Tibial artery (tissue), 4 donors: ENCODE data around the gene GAPVD1.

Source experiments
- DNase-seq, 2 donors: peaks; one replicate each; pipeline ENCODE4 v3.0.0-alpha.2; 2019
- H3K27ac ChIP-seq, 2 donors: fragments of 200-600 bp; sonication (generic) in 1 of 2; 1 replicate in 1 of 2; 2 replicates in 1 of 2; pipeline ENCODE4 v1.5.1; 2018 to 2019; ENCODE audit warnings: mild to moderate bottlenecking in 1 of 2
- H3K27me3 ChIP-seq, 2 donors: fragments of 200-600 bp; sonication (generic) in 1 of 2; one replicate each; pipeline versions ENCODE4 v1.5.1 to v1.6.0; 2016 to 2019
- H3K36me3 ChIP-seq, 3 donors: fragments of 200-600 bp; sonication (generic) in 2 of 3; one replicate each; pipeline ENCODE4 v1.5.1; 2016 to 2019; ENCODE audit warnings: mild to moderate bottlenecking in 2 of 3
- H3K4me1 ChIP-seq, 4 donors: fragments of 200-600 bp; sonication (generic) in 2 of 4; 1 replicate in 3 of 4; 2 replicates in 1 of 4; pipeline ENCODE4 v1.5.1; 2016 to 2019
- H3K4me3 ChIP-seq, 2 donors: fragments of 200-600 bp; sonication (generic) in 1 of 2; 1 replicate in 1 of 2; 2 replicates in 1 of 2; pipeline ENCODE4 v1.5.1; 2018 to 2019; ENCODE audit warnings: mild to moderate bottlenecking in 2 of 2
- H3K9me3 ChIP-seq, 3 donors: fragments of 200-600 bp; sonication (generic) in 1 of 3; one replicate each; pipeline ENCODE4 v1.5.1; 2016 to 2019
- intact Hi-C: fragments of 100-400 bp; cut with DNase I; formaldehyde crosslinking; loops from one replicate; pipeline ENCODE4 v1.15.0; 2023; ENCODE audit warnings: low total_unique reads
- TF ChIP-seq, protein P1 (sequence below), 2 experiments: fragments of 200-600 bp in 1 of 2; fragments of 450-650 bp in 1 of 2; IDR thresholded peaks; one replicate each; pipeline ENCODE4 v1.5.1; 2017 to 2019; ENCODE audit warnings: antibody characterized with exemption in 2 of 2, mild to moderate bottlenecking in 1 of 2, moderate library complexity in 1 of 2

The GAPVD1 gene

DNA sequence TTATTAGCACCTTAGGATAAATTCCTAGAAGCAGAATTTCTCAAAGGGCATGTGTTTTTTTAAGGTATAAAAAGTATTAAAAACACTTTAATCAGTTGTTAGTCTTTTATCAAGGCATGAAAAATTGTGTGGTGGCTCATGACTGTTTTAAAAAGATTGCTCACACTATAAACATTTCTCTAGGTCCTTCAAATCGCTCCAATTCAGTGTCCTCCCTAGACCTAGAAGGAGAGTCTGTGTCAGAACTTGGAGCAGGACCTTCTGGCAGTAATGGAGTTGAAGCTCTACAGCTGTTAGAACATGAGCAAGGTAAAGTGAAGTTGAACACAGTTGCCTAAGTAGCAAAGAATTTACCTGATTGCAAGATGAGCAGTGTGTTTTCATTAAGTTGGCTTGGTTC is 62.0 kb downstream of the GAPVD1 start:
- TF ChIP-seq, protein P1, sequence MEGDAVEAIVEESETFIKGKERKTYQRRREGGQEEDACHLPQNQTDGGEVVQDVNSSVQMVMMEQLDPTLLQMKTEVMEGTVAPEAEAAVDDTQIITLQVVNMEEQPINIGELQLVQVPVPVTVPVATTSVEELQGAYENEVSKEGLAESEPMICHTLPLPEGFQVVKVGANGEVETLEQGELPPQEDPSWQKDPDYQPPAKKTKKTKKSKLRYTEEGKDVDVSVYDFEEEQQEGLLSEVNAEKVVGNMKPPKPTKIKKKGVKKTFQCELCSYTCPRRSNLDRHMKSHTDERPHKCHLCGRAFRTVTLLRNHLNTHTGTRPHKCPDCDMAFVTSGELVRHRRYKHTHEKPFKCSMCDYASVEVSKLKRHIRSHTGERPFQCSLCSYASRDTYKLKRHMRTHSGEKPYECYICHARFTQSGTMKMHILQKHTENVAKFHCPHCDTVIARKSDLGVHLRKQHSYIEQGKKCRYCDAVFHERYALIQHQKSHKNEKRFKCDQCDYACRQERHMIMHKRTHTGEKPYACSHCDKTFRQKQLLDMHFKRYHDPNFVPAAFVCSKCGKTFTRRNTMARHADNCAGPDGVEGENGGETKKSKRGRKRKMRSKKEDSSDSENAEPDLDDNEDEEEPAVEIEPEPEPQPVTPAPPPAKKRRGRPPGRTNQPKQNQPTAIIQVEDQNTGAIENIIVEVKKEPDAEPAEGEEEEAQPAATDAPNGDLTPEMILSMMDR (IDR thresholded peaks at IDR 0.05): no peak
- H3K36me3 ChIP-seq: peaks cover 59 to 72% (median 62%) of the 10 kb centered on the region in 3 donors
- no peak overlapping the region for H3K4me3 ChIP-seq
- DNase-seq: no peak
- intact Hi-C loops: no loop called here
- no peak overlapping the region for H3K27ac ChIP-seq
- H3K9me3 ChIP-seq: no peaks in the 10 kb centered on the region
- H3K4me1 ChIP-seq: no peaks in the 10 kb centered on the region
- H3K27me3 ChIP-seq: no peaks in the 10 kb centered on the region

GRCh38 chr9:125325826-125326225 is 64.2 kb downstream of the GAPVD1 start:
- H3K27me3 ChIP-seq: no peaks in the 10 kb centered on the region
- H3K27ac ChIP-seq: no peak overlapping the region
- intact Hi-C loops: no loop called here
- H3K9me3 ChIP-seq: no peaks in the 10 kb centered on the region
- TF ChIP-seq, protein P1 (IDR thresholded peaks at IDR 0.05): no peak
- peaks cover 67 to 74% (median 68%) of the 10 kb centered on the region in 3 donors for H3K36me3 ChIP-seq
- H3K4me3 ChIP-seq: no peak overlapping the region
- peaks cover 0 to 8% (median 0%) of the 10 kb centered on the region in 4 donors for H3K4me1 ChIP-seq
- no peak for DNase-seq

DNA sequence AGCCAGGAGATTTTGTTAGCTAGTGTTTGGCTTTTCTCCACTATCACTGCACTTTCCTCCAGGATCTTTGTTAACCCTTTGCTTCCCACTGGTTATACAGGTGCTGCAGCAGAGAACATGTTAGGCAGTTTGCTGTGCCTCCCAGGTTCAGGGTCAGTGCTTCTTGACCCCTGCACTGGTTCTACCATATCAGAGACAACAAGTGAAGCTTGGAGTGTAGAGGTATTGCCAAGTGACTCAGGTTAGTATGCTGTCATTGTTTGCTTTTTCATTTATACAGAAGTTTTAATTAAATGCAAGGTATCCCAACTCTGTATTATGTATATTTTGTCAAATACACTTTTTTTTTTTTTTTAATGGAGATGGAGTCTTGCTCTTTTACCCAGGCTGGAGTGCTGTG is 68.4 kb downstream of the GAPVD1 start:
- DNase-seq: no peak
- Histone ChIP-seq H3K9me3 (no peaks in the 10 kb centered on the region), H3K4me1 (peaks cover 0 to 8% (median 0%) of the 10 kb centered on the region in 4 donors), H3K4me3 (no peak overlapping the region), H3K27ac (no peak overlapping the region), H3K36me3 (peaks cover 75 to 82% (median 77%) of the 10 kb centered on the region in 3 donors), H3K27me3 (no peaks in the 10 kb centered on the region)
- intact Hi-C loops: no loop called here
- TF ChIP-seq, protein P1 (IDR thresholded peaks at IDR 0.05): no peak

GRCh38 chr9:125330587-125330986 is 69.0 kb downstream of the GAPVD1 start:
- Histone ChIP-seq H3K36me3 (peaks cover 75 to 80% (median 79%) of the 10 kb centered on the region in 3 donors), H3K27me3 (no peaks in the 10 kb centered on the region), H3K4me3 (no peak overlapping the region), H3K27ac (no peak overlapping the region), H3K4me1 (peaks cover 0 to 8% (median 0%) of the 10 kb centered on the region in 4 donors), H3K9me3 (no peaks in the 10 kb centered on the region)
- intact Hi-C loops: no loop called here
- no peak for DNase-seq
- TF ChIP-seq, protein P1 (IDR thresholded peaks at IDR 0.05): no peak

DNA sequence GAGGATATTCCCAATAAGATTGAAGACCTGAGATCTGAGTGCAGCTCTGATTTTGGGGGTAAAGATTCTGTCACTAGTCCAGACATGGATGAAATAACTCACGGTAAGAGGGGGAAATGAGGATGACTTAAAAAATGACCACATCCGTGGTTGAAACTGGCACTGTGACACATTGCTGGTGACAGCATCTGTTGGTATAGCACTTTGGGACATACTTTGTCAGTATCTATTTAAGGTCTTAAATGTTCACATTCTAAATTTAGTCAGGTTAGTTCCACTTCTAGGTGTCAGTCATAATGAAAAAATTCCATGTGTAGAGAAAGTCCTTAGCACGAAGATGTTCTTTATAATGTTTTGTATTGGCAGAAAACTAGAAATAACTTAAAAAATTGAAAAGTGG is 70.9 kb downstream of the GAPVD1 start:
- intact Hi-C loops: no loop called here
- TF ChIP-seq, protein P1 (IDR thresholded peaks at IDR 0.05): no peak
- H3K27ac ChIP-seq: no peak overlapping the region

DNA sequence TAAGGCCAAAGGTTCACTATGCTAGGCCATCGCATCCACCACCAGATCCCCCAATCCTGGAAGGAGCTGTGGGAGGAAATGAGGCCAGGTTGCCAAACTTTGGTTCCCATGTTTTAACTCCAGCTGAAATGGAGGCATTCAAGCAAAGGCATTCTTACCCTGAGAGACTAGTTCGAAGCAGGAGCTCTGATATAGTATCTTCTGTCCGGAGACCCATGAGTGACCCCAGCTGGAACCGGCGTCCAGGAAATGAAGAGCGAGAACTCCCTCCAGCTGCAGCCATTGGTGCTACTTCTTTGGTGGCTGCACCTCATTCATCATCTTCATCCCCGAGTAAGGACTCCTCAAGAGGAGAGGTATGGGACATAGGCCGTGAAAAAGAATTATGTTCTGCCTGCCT is 75.6 kb downstream of the GAPVD1 start:
- intact Hi-C loops: no loop called here
- no peaks in the 10 kb centered on the region for H3K9me3 ChIP-seq
- TF ChIP-seq, protein P1 (IDR thresholded peaks at IDR 0.05): no peak
- peaks cover 0 to 3% (median 0%) of the 10 kb centered on the region in 4 donors for H3K4me1 ChIP-seq
- peaks cover 55 to 90% (median 60%) of the 10 kb centered on the region in 3 donors for H3K36me3 ChIP-seq
- H3K27ac ChIP-seq: no peak overlapping the region
- no peak for DNase-seq
- no peaks in the 10 kb centered on the region for H3K27me3 ChIP-seq
- H3K4me3 ChIP-seq: no peak overlapping the region

More for the DNA sequence above, 70.9 kb downstream of the GAPVD1 start:
- Histone ChIP-seq H3K4me1 (peaks cover 0 to 8% (median 0%) of the 10 kb centered on the region in 4 donors), H3K36me3 (peaks cover 63 to 81% (median 72%) of the 10 kb centered on the region in 3 donors), H3K9me3 (no peaks in the 10 kb centered on the region), H3K27me3 (no peaks in the 10 kb centered on the region), H3K4me3 (no peak overlapping the region)
- DNase-seq: no peak
